ENCODE measurements around the gene PLA2G2C. TPM values are rescaled to one million over a fixed set of nuclear protein-coding genes. Genes with fewer than 3 reads are reported as not detected.
A peak's percentile ranks its signal among the peaks of the same experiment; 100 is the strongest.

The PLA2G2C gene
- total RNA-seq, 1 experiment from 2014 or later = not detected

- no peak for DNase-seq (ENCODE audit: low read depth)
Measured at GRCh38 chr1:20153000-20153418, 33.3 kb downstream of the PLA2G2C start.

- no peak for DNase-seq (ENCODE audit: low read depth)
Measured at GRCh38 chr1:20152599-20152930, 33.8 kb downstream of the PLA2G2C start.

GRCh38 chr1:20151906-20152598, 34.3 kb downstream of the PLA2G2C start:
- DNase-seq (ENCODE audit: low read depth) = peak; percentile 75

GRCh38 chr1:20150969-20151368, 35.3 kb downstream of the PLA2G2C start:
- DNase-seq (ENCODE audit: low read depth) = no peak

GRCh38 chr1:20150326-20150705, 36.0 kb downstream of the PLA2G2C start:
- no peak for DNase-seq (ENCODE audit: low read depth)

- DNase-seq (ENCODE audit: low read depth) = no peak
Measured at GRCh38 chr1:20149601-20150325, 36.6 kb downstream of the PLA2G2C start.

GRCh38 chr1:20148571-20149500, 37.5 kb downstream of the PLA2G2C start:
- DNase-seq (ENCODE audit: low read depth) = no peak

- DNase-seq (ENCODE audit: low read depth) = no peak
Measured at GRCh38 chr1:20147846-20148570, 38.3 kb downstream of the PLA2G2C start.

- DNase-seq (ENCODE audit: low read depth) = no peak
Measured at GRCh38 chr1:20143734-20144565, 42.4 kb downstream of the PLA2G2C start.

GRCh38 chr1:20143318-20143717, 43.0 kb downstream of the PLA2G2C start:
- DNase-seq (ENCODE audit: low read depth) = no peak

GRCh38 chr1:20142001-20142710, 44.2 kb downstream of the PLA2G2C start:
- no peak for DNase-seq (ENCODE audit: low read depth)

- no peak for DNase-seq (ENCODE audit: low read depth)
Measured at GRCh38 chr1:20141466-20141865, 44.9 kb downstream of the PLA2G2C start.

- no peak for DNase-seq (ENCODE audit: low read depth)
Measured at GRCh38 chr1:20141001-20141400, 45.3 kb downstream of the PLA2G2C start.

GRCh38 chr1:20139776-20140612, 46.3 kb downstream of the PLA2G2C start:
- DNase-seq (ENCODE audit: low read depth) = no peak

GRCh38 chr1:20138961-20139550, 47.3 kb downstream of the PLA2G2C start, which contains the start of gene PLA2G2F:
TSS of gene PLA2G2F (plus strand) at chr1:20139323. CDS start at chr1:20139428, 105 bp downstream.
- no peak for DNase-seq (ENCODE audit: low read depth)

- no peak for DNase-seq (ENCODE audit: low read depth)
Measured at GRCh38 chr1:20138346-20138745, 48.0 kb downstream of the PLA2G2C start.

- no peak for DNase-seq (ENCODE audit: low read depth)
Measured at GRCh38 chr1:20137604-20138003, 48.7 kb downstream of the PLA2G2C start.

GRCh38 chr1:20137055-20137454, 49.3 kb downstream of the PLA2G2C start:
- DNase-seq (ENCODE audit: low read depth) = no peak

- DNase-seq (ENCODE audit: low read depth) = no peak
Measured at GRCh38 chr1:20136249-20136648, 50.1 kb downstream of the PLA2G2C start.

Measured in RPMI7951 (cell line).